Osteoblast (primary cell): ENCODE data around the gene KCNN3. TPM values are rescaled to one million over a fixed set of nuclear protein-coding genes. Genes with fewer than 3 reads are reported as not detected.
"Not testable (repeated sequence)": the region's sequence is repeated elsewhere in the genome, so short reads cannot be mapped to it uniquely, and the experiment has no call there.

ENCODE experiments used
- DNase-seq: peaks from one replicate; pipeline ENCODE4 v3.0.0; 2011; ENCODE audit warnings: low spot score, mixed read lengths; ENCODE audit not compliant: insufficient read length; ENCODE audit errors: missing footprints
- H2AFZ ChIP-seq: 2 replicates; pipeline ENCODE4 v1.6.0; 2011; ENCODE audit warnings: mild to moderate bottlenecking, low read length
- H3K27ac ChIP-seq: 2 replicates; pipeline ENCODE4 v1.5.1; 2011; ENCODE audit warnings: mild to moderate bottlenecking, low read depth, low read length, moderate library complexity
- H3K27me3 ChIP-seq: 2 replicates; pipeline ENCODE4 v1.6.0; 2012; ENCODE audit warnings: mild to moderate bottlenecking, control low read depth, inconsistent platforms, low read length, moderate library complexity; ENCODE audit not compliant: insufficient read depth
- H3K36me3 ChIP-seq: 2 replicates; pipeline ENCODE4 v1.5.1; 2011; ENCODE audit warnings: mild to moderate bottlenecking, low read length, control low read depth, moderate library complexity; ENCODE audit not compliant: insufficient read depth
- H3K4me1 ChIP-seq: 2 replicates; pipeline ENCODE4 v1.5.1; 2011; ENCODE audit warnings: mild to moderate bottlenecking, low read length, control low read depth, moderate library complexity; ENCODE audit not compliant: insufficient read depth
- H3K4me2 ChIP-seq: 2 replicates; pipeline ENCODE4 v1.6.0; 2011; ENCODE audit warnings: mild to moderate bottlenecking, low read length; ENCODE audit not compliant: insufficient read depth
- H3K4me3 ChIP-seq: fragments of 200-600 bp; sonication (generic); 3 replicates; pipeline ENCODE4 v1.5.1; 2012; ENCODE audit warnings: mild to moderate bottlenecking, low read length, inconsistent platforms; ENCODE audit not compliant: insufficient read depth
- H3K79me2 ChIP-seq: 2 replicates; pipeline ENCODE4 v1.6.0; 2012; ENCODE audit warnings: mild to moderate bottlenecking, low read length, control low read depth, inconsistent platforms; ENCODE audit not compliant: insufficient read depth
- H3K9me3 ChIP-seq: 2 replicates; pipeline ENCODE4 v1.5.1; 2011; ENCODE audit warnings: low read depth, low read length, control low read depth
- H4K20me1 ChIP-seq: 2 replicates; pipeline ENCODE4 v1.6.0; 2012; ENCODE audit warnings: mild to moderate bottlenecking, low read length, control low read depth; ENCODE audit not compliant: insufficient read depth
- total RNA-seq: library from RNA; depleted of rRNA; stranded (reverse); fragments of >200 nt; gene quantifications from 2 replicates; pipeline ENCODE4 v1.2.3, GENCODE V29; 2012
- TF ChIP-seq, protein P1 (sequence below): IDR thresholded peaks from 2 replicates; pipeline ENCODE4 v1.5.1; 2011; ENCODE audit warnings: mild to moderate bottlenecking, low read depth, low read length, moderate library complexity; ENCODE audit errors: extremely low read depth

The KCNN3 gene
- total RNA-seq, 1 donor: under 0.01 TPM

DNA sequence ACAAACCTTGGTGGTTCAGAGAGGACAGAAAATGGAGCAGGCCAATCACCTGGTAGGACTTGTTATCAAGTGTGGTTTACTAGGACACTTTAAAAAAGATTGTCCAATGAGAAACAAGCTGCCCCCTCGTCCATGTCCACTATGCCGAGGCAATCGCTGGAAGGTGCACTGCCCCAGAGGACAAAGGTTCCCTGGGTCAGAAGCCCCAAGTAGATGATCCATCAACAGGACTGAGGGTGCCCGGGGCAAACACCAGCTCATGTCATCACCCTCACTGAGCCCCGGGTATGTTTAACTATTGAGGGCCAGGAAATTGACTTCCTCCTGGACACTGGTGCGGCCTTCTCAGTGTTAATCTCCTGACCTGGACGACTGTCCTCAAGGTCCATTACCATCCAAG, 195.6 kb downstream of the KCNN3 start:
- H3K27me3 ChIP-seq, H2AFZ ChIP-seq, H3K4me3 ChIP-seq, H3K36me3 ChIP-seq, H3K4me2 ChIP-seq, H3K9me3 ChIP-seq, H4K20me1 ChIP-seq, H3K4me1 ChIP-seq, H3K79me2 ChIP-seq, H3K27ac ChIP-seq, DNase-seq: not testable (repeated sequence)

DNA sequence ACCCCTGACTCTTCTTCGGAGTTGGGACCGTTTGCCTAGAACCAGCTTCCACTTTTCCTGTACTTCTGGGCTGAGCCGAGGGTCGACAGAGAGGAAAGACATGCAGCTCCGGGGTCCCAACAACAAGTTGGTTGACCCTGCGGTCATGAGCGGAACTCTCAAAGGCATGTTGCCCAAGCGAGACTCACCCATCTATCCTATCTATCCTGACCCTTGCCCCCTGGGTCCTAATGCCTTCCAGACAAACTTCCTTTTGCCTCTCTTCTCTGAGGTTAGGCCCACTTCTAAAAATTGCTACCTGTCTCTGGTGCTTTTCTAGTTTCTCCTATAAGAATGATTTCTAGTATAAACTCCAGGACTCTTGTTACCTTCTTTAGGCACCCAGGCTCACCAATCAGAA, 197.8 kb downstream of the KCNN3 start:
- not testable (repeated sequence) for H3K4me3 ChIP-seq, H3K27me3 ChIP-seq, H4K20me1 ChIP-seq, H3K4me2 ChIP-seq, H2AFZ ChIP-seq, H3K9me3 ChIP-seq, H3K27ac ChIP-seq, DNase-seq, H3K36me3 ChIP-seq, H3K4me1 ChIP-seq, H3K79me2 ChIP-seq

DNA sequence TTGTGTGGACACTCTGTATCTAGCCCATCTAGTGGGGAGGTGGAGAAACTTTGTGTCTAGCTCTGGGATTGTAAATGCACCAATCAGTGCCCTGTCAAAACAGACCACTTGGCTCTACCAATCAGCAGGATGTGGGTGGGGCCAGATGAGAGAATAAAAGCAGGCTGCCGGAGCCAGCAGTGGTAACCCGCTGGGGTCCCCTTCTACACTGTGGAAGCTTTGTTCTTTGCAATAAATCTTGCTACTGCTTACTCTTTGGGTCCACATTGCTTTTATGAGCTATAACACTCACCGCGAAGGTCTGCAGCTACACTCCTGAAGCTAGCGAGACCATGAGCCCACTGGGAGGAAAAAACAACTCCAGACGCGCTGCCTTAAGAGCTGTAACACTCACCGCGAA, 198.7 kb downstream of the KCNN3 start:
- not testable (repeated sequence) for H3K79me2 ChIP-seq, DNase-seq, H3K4me2 ChIP-seq, H4K20me1 ChIP-seq, H3K27ac ChIP-seq, H3K4me1 ChIP-seq, H2AFZ ChIP-seq, H3K9me3 ChIP-seq, H3K36me3 ChIP-seq, H3K4me3 ChIP-seq
- peaks cover 13% of the 10 kb centered on the region for H3K27me3 ChIP-seq

DNA sequence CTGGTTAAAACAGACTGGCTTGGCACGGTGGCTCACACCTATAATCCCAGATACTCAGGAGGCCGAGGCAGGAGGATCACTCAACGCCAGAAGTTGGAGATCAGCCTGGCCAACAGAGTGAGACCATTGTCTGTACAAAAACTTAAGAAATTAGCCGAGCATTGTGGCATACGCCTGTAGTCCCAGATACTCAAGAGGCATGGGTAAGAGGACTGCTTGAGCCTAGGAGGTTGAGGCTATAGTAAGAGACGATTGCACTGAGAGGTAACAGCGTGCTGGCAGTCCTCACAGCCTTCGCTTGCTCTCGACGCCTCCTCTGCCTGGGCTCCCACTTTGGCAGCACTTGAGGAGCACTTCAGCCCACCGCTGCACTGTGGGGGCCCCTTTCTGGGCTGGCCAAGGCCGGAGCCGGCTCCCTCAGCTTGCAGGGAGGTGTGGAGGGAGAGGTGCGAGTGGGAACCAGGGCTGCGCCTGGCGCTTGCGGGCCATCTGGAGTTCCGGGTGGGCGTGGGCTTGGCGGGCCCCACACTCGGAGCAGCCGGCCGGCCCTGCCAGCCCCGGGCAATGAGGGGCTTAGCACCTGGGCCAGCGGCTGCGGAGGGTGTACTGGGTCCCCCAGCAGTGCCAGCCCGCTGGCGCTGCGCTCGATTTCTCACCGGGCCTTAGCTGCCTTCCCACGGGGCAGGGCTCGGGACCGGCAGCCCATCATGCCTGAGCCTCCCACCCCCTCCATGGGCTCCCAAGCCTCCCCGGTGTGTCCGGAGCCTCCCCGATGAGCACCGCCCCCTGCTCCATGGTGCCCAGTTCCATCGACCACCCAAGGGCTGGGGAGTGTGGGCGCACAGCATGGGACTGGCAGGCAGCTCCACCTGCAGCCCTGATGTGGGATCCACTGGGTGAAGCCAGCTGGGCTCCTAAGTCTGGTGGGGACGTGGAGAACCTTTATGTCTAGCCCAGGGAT, 199.5 kb downstream of the KCNN3 start:
- not testable (repeated sequence) for H3K4me3 ChIP-seq, H3K4me1 ChIP-seq, H2AFZ ChIP-seq, H3K36me3 ChIP-seq, H3K9me3 ChIP-seq, H4K20me1 ChIP-seq, H3K27ac ChIP-seq, DNase-seq, H3K4me2 ChIP-seq, H3K79me2 ChIP-seq
- H3K27me3 ChIP-seq: peaks cover 16% of the 10 kb centered on the region

DNA sequence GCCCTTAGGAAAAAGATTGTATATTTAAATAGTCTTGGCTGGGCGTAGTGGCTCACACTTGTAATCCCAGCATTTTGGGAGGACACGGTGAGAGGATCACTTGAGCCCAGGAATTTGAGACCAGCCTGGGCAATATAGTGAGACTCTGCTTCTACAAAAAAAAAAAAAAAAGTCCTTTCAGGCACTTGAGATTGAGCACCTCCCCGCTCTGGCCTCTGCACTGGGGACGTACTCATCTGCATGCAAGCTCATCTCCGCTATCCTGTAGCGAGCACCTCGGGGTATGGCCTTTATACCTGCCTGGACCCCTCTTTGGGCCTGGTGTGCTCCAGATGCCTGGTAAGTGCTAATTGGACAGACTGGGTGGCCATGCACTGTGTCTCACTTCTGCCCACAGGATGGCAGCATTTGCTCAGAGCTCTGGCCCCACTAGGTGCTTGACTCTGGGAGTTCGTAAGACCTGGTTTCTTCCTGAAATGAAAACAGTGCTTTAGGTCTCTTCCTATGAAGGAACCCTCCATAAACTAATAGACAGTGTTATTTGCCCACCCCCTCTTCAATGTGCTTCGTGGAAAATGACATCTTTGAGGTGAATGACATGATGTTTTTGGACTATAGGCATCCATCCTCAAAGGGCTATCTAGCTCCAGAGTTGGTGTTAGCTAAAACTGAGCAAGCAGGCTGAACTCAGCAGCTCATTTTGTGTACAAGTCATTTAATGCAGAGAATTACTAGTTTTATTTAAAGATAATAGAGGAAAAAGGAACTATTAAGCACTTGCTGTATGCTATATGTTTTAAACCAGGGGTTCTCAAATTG, 200.4 kb downstream of the KCNN3 start:
- H3K4me2 ChIP-seq: no peak overlapping the region
- H2AFZ ChIP-seq: no peak overlapping the region
- TF ChIP-seq, protein P1, sequence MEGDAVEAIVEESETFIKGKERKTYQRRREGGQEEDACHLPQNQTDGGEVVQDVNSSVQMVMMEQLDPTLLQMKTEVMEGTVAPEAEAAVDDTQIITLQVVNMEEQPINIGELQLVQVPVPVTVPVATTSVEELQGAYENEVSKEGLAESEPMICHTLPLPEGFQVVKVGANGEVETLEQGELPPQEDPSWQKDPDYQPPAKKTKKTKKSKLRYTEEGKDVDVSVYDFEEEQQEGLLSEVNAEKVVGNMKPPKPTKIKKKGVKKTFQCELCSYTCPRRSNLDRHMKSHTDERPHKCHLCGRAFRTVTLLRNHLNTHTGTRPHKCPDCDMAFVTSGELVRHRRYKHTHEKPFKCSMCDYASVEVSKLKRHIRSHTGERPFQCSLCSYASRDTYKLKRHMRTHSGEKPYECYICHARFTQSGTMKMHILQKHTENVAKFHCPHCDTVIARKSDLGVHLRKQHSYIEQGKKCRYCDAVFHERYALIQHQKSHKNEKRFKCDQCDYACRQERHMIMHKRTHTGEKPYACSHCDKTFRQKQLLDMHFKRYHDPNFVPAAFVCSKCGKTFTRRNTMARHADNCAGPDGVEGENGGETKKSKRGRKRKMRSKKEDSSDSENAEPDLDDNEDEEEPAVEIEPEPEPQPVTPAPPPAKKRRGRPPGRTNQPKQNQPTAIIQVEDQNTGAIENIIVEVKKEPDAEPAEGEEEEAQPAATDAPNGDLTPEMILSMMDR: peak; percentile 89
- H3K27ac ChIP-seq: no peak overlapping the region
- H3K4me3 ChIP-seq: no peak overlapping the region
- DNase-seq: peak; percentile 97
- no peaks in the 10 kb centered on the region for H3K9me3 ChIP-seq
- no peaks in the 10 kb centered on the region for H3K4me1 ChIP-seq
- H4K20me1 ChIP-seq: no peaks in the 10 kb centered on the region
- no peaks in the 10 kb centered on the region for H3K36me3 ChIP-seq
- H3K27me3 ChIP-seq: peaks cover 16% of the 10 kb centered on the region
- no peaks in the 10 kb centered on the region for H3K79me2 ChIP-seq
